ENCODE results near the gene MUS81. TPM values are rescaled to one million over a fixed set of nuclear protein-coding genes. Genes with fewer than 3 reads are reported as not detected.

MUS81 gene
- total and polyA plus RNA-seq, 10 of the 15 experiments (the other 5 are each of a cell fraction or from before 2014, with no cell fraction given), result 11.8 to 76.1 (median 48.4) TPM

DNA sequence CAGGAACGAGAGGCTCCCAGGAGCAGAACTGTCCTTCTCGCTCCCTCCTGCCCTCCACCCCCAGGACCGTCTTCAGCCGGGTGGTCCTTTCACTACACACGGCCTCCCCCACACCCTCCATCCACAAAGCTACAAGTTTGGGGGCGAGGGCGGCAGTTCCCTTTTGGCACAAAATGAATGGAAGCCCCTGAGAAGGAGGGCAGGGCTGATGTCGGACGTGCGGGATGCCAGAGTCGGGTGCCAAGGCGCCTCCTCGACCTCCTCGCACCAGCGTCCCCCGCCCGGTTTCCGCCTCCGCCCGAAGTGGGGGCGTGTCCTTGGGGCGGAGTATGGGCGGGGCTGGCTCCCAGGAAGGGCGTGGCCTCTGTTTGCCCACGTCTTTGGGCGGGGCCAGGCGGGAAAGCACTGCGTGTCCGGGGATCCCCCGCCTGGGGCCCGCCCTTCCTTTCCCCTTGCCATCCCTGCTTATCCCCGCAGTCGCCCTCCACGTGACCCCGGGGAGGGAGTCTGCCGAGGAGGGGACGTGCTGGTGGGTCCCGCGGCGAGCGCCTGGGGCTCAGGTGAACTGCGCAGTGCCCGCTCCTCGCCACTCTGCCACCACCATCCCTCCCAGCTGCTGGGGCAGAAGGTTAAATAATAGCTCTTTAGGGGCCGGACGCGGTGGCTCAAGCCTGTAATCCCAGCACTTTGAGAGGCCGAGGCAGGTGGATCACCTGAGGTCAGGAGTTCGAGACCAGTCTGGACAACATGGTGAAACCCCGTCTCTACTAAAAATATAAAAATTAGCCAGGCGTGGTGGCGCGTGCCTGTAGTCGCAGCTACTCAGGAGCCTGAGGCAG lies 13.3 kb downstream of the MUS81 start:
- Histone ChIP-seq H2AFZ (ENCODE audit: control insufficient read depth, low read depth, low read length) (peak overlapping the region; percentile 73), H3K4me3 (peak overlapping the region; percentile 87), H3K4me2 (ENCODE audit: control insufficient read depth, insufficient read depth) (peak overlapping the region; percentile 96), H3K9ac (ENCODE audit: control insufficient read depth, insufficient read depth, low read length) (peak overlapping the region; percentile 82), H3K27ac (ENCODE audit: control insufficient read depth, insufficient read depth) (peak overlapping the region; percentile 51), H3K9me3 (replicated peaks; ENCODE audit: control insufficient read depth, insufficient read depth, low read length) (no peaks in the 10 kb centered on the region), H3K36me3 (ENCODE audit: control insufficient read depth in 2 of 2, insufficient read depth in 2 of 2, low read length in 1 of 2) (no peaks in the 10 kb centered on the region), H3K4me1 (ENCODE audit: control insufficient read depth, insufficient read depth, low read length) (peaks cover 11% of the 10 kb centered on the region), H3K27me3 (replicated peaks in 1 of 2; ENCODE audit: control insufficient read depth in 2 of 2, insufficient read depth in 2 of 2, low read length in 1 of 2) (no peaks in the 10 kb centered on the region), H4K20me1 (ENCODE audit: control insufficient read depth, insufficient read depth) (no peaks in the 10 kb centered on the region), H3K79me2 (ENCODE audit: control insufficient read depth, insufficient read depth, low read length) (no peaks in the 10 kb centered on the region)
- WGBS (ENCODE audit: insufficient coverage, insufficient replicate concordance, low lambda C conversion rate, missing lambda C conversion rate), result 4% methylated on average over 53 of the region's 54 CpGs
- ChIA-PET POLR2A (interaction anchor here (0.6 to 2.1 kb wide), 9 partner anchors 12 to 396 kb away, joined by 3 to 22 read pairs (median 4); partner anchors contain the start of genes CCDC85B, FIBP and MUS81), RAD21 (ENCODE audit: unreplicated experiment) (interaction anchor here (0.8 to 2.0 kb wide), 6 partner anchors 12 to 161 kb away, joined by 3 to 21 read pairs (median 7); partner anchors contain the start of genes CCDC85B, FIBP and KAT5), SMC1A (ENCODE audit: uncharacterized antibody, unreplicated experiment) (interaction anchor here (1.0 to 2.1 kb wide), 5 partner anchors 10 to 87 kb away, joined by 3 to 13 read pairs (median 5); partner anchors contain the start of genes CCDC85B, CFL1 and MUS81), CTCF (interaction anchor here (0.5 to 3.2 kb wide), 8 partner anchors 14 to 172 kb away, joined by 3 to 66 read pairs (median 4); partner anchors contain the start of genes CCDC85B, FIBP and MUS81)
- intact Hi-C loops (cut with micrococcal nuclease; ENCODE audit: unreplicated experiment) (no loop called here), in situ Hi-C loops (cut with MboI) (loop anchor here (25.0 kb wide), 1 partner anchor 1636 kb away; the partner anchor contains the start of genes DNAJC4, FKBP2, NUDT22 and PPP1R14B)
- ATAC-seq, result peak; percentile 89
- no TSS peak for BruUV-seq (replicated peaks)
- peak; percentile 87 for DNase-seq (ENCODE audit: low read depth, low spot score)
- FAIRE-seq, result peak; percentile 90
- TF ChIP-seq RAD51 (IDR thresholded peaks at IDR 0.05) (peak; percentile 90), IKZF1 (conservative IDR thresholded peaks at IDR 0.05) (peak; percentile 88), WRNIP1 (IDR thresholded peaks at IDR 0.05; ENCODE audit: borderline replicate concordance, low read depth, low read length) (no peak), CHD2 (IDR thresholded peaks at IDR 0.05; ENCODE audit: borderline replicate concordance, low read depth, low read length) (peak; percentile 25; the same call in 1 of the 2 replicates), RELA (IDR thresholded peaks at IDR 0.05; ENCODE audit: borderline replicate concordance, partially characterized antibody) (peak; percentile 70), GATAD2B (conservative IDR thresholded peaks at IDR 0.05; ENCODE audit: low read depth) (peak; percentile 73), SRF (IDR thresholded peaks at IDR 0.05; ENCODE audit: low read depth in 2 of 2, low read length in 2 of 2) (no peak), NR2F1 (conservative IDR thresholded peaks at IDR 0.05) (peak; percentile 87), HCFC1 (IDR thresholded peaks at IDR 0.05; ENCODE audit: low read length) (no peak; the same call in 1 of the 2 replicates), NFYA (IDR thresholded peaks at IDR 0.05; ENCODE audit: borderline replicate concordance, low read depth, low read length) (no peak), EED (IDR thresholded peaks at IDR 0.05; ENCODE audit: low read depth) (0 out of 2 replicates have a peak, but pooled peaks have one; percentile 18), SMAD1 (IDR thresholded peaks at IDR 0.05; ENCODE audit: low read depth, partially characterized antibody) (peak; percentile 25)
- TF ChIP-seq, protein P1, sequence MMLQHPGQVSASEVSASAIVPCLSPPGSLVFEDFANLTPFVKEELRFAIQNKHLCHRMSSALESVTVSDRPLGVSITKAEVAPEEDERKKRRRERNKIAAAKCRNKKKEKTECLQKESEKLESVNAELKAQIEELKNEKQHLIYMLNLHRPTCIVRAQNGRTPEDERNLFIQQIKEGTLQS (IDR thresholded peaks at IDR 0.05; ENCODE audit: borderline replicate concordance, extremely low read depth, low read depth, low read length), result peak; percentile 56; the same call in 1 of the 2 replicates
- TF ChIP-seq, protein P2, sequence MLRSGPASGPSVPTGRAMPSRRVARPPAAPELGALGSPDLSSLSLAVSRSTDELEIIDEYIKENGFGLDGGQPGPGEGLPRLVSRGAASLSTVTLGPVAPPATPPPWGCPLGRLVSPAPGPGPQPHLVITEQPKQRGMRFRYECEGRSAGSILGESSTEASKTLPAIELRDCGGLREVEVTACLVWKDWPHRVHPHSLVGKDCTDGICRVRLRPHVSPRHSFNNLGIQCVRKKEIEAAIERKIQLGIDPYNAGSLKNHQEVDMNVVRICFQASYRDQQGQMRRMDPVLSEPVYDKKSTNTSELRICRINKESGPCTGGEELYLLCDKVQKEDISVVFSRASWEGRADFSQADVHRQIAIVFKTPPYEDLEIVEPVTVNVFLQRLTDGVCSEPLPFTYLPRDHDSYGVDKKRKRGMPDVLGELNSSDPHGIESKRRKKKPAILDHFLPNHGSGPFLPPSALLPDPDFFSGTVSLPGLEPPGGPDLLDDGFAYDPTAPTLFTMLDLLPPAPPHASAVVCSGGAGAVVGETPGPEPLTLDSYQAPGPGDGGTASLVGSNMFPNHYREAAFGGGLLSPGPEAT (IDR thresholded peaks at IDR 0.05; ENCODE audit: low read depth), result peak; percentile 79
- TF ChIP-seq, protein P3, sequence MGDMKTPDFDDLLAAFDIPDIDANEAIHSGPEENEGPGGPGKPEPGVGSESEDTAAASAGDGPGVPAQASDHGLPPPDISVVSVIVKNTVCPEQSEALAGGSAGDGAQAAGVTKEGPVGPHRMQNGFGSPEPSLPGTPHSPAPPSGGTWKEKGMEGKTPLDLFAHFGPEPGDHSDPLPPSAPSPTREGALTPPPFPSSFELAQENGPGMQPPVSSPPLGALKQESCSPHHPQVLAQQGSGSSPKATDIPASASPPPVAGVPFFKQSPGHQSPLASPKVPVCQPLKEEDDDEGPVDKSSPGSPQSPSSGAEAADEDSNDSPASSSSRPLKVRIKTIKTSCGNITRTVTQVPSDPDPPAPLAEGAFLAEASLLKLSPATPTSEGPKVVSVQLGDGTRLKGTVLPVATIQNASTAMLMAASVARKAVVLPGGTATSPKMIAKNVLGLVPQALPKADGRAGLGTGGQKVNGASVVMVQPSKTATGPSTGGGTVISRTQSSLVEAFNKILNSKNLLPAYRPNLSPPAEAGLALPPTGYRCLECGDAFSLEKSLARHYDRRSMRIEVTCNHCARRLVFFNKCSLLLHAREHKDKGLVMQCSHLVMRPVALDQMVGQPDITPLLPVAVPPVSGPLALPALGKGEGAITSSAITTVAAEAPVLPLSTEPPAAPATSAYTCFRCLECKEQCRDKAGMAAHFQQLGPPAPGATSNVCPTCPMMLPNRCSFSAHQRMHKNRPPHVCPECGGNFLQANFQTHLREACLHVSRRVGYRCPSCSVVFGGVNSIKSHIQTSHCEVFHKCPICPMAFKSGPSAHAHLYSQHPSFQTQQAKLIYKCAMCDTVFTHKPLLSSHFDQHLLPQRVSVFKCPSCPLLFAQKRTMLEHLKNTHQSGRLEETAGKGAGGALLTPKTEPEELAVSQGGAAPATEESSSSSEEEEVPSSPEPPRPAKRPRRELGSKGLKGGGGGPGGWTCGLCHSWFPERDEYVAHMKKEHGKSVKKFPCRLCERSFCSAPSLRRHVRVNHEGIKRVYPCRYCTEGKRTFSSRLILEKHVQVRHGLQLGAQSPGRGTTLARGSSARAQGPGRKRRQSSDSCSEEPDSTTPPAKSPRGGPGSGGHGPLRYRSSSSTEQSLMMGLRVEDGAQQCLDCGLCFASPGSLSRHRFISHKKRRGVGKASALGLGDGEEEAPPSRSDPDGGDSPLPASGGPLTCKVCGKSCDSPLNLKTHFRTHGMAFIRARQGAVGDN (IDR thresholded peaks at IDR 0.05), result 0 out of 2 replicates have a peak, but pooled peaks have one; percentile 32
